GM23248 (cell line): ENCODE data around the gene PPP1R16B.

Source experiments
- EZH2 ChIP-seq: fragments of 200-600 bp; sonication (generic); IDR thresholded peaks from 2 replicates; pipeline ENCODE4 v1.6.1; 2018; ENCODE audit warnings: antibody characterized with exemption, mild to moderate bottlenecking; ENCODE audit not compliant: insufficient read depth, poor library complexity, severe bottlenecking
- EZH2phosphoT487 ChIP-seq: fragments of 200-600 bp; sonication (generic); IDR thresholded peaks from 2 replicates; pipeline ENCODE4 v1.6.1; 2018; ENCODE audit warnings: antibody characterized with exemption, moderate library complexity, mild to moderate bottlenecking, low read depth; ENCODE audit not compliant: insufficient read depth

- TF ChIP-seq EZH2phosphoT487 (no peak), EZH2 (no peak)
Measured at GRCh38 chr20:38838326-38838725, 32.8 kb downstream of the PPP1R16B start.
